Osteocyte (in vitro differentiated cells): ENCODE results near the gene BRCA1. TPM values are rescaled to one million over a fixed set of nuclear protein-coding genes. Genes with fewer than 3 reads are reported as not detected.

ENCODE experiments used
- DNase-seq: peaks from one replicate; pipeline ENCODE4 v3.0.0; 2021; ENCODE audit warnings: mixed read lengths; ENCODE audit not compliant: unreplicated experiment; ENCODE audit errors: extremely low spot score
- H3K27ac Mint-ChIP-seq: one replicate; pipeline ENCODE4 v1.8.0; 2021; ENCODE audit warnings: mild to moderate bottlenecking, mixed read lengths; ENCODE audit not compliant: unreplicated experiment
- H3K27me3 Mint-ChIP-seq: one replicate; pipeline ENCODE4 v1.8.0; 2021; ENCODE audit warnings: mixed read lengths; ENCODE audit not compliant: unreplicated experiment
- H3K36me3 Mint-ChIP-seq: one replicate; pipeline ENCODE4 v1.8.0; 2021; ENCODE audit warnings: mixed read lengths; ENCODE audit not compliant: unreplicated experiment
- H3K4me1 Mint-ChIP-seq: one replicate; pipeline ENCODE4 v1.8.0; 2021; ENCODE audit warnings: mixed read lengths; ENCODE audit not compliant: unreplicated experiment
- H3K4me3 Mint-ChIP-seq: one replicate; pipeline ENCODE4 v1.8.0; 2021; ENCODE audit warnings: mild to moderate bottlenecking, moderate library complexity, mixed read lengths; ENCODE audit not compliant: unreplicated experiment
- H3K9me3 Mint-ChIP-seq: one replicate; pipeline ENCODE4 v1.8.0; 2021; ENCODE audit warnings: mixed read lengths; ENCODE audit not compliant: unreplicated experiment
- CTCF ChIP-seq: fragments of 200-600 bp; sonication (generic); IDR thresholded peaks from 2 replicates; pipeline ENCODE4 v1.5.0; 2021; ENCODE audit warnings: antibody characterized with exemption, mild to moderate bottlenecking, moderate library complexity
- total RNA-seq: library from RNA; stranded (reverse); gene quantifications from 2 replicates; pipeline ENCODE4 v1.2.1, GENCODE V29; 2021

Gene BRCA1
- total RNA-seq, 1 donor from 2014 or later, result 7.3 TPM

- H3K36me3 Mint-ChIP-seq, result peaks cover under 1% of the 10 kb centered on the region
- no peaks in the 10 kb centered on the region for H3K4me1 Mint-ChIP-seq
- no peak for DNase-seq
- H3K27me3 Mint-ChIP-seq, result no peaks in the 10 kb centered on the region
- TF ChIP-seq CTCF, result no peak
- H3K9me3 Mint-ChIP-seq, result no peaks in the 10 kb centered on the region
- H3K4me3 Mint-ChIP-seq, result no peak overlapping the region
- H3K27ac Mint-ChIP-seq, result no peak overlapping the region
Measured at GRCh38 chr17:43070872-43071271, 54.3 kb downstream of the BRCA1 start.

DNA sequence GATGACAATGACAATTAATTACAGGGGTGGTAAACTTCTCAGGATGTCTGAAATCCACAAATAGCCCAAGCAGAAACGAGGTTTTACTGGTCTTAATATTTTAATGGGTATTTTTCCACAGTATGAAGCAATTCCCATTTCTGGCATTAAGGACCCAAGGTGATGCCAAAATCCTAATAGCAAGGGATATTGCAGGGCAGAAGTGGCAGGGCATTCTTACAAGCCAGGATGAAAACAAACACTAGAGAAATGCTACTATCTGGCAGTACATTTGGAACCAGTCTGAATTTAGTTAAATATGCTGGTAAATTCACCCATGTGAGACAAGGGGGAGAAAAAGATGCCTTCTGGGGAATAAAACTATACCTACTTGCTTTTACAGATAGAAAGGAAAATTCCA is 54.9 kb downstream of the BRCA1 start:
- Mint-ChIP-seq H3K27me3 (no peaks in the 10 kb centered on the region), H3K27ac (no peak overlapping the region), H3K9me3 (no peaks in the 10 kb centered on the region), H3K4me1 (no peaks in the 10 kb centered on the region), H3K36me3 (peaks cover 2% of the 10 kb centered on the region), H3K4me3 (no peak overlapping the region)
- no peak for TF ChIP-seq CTCF
- no peak for DNase-seq

- no peak overlapping the region for H3K4me3 Mint-ChIP-seq
- no peaks in the 10 kb centered on the region for H3K9me3 Mint-ChIP-seq
- no peak for TF ChIP-seq CTCF
- no peaks in the 10 kb centered on the region for H3K27me3 Mint-ChIP-seq
- H3K36me3 Mint-ChIP-seq, result peaks cover 2% of the 10 kb centered on the region
- H3K4me1 Mint-ChIP-seq, result no peaks in the 10 kb centered on the region
- H3K27ac Mint-ChIP-seq, result no peak overlapping the region
- DNase-seq, result no peak
Measured at GRCh38 chr17:43069368-43069898, 55.7 kb downstream of the BRCA1 start.

DNA sequence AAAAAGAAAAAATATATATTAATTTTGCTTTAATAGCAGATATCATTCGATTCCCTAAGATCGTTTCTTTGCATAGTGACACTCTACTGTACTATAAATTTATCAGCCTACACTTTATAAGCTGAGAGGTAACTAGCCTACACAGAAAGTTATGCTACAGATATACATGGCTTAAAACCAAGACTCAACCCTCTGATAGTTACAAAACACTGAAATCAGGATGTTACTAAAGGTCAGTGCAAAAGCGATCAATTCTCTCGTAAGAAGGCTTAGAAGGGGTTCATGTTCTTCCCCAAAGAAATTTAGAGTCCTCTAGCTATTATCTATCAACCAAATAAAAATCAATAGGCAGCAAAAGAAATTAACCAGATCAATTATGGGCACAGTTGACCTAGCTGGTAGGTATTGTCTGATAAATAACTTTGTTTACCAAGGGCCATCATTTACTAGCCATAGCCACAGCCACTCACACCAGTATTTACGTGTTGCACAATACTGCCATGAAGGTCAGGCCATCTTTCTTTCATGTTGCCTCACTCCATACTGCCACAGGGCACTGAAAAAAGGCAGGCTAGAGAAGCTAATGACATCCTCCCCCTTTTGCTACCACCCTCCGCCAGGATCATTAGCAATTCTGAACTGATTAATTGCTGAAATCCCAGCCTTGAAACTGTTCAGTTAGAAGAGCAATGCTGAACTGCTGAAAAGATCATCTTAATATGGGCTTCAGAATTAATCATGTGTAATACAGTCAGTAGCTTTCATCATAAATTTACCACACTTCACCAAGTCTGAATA is 56.4 kb downstream of the BRCA1 start:
- Mint-ChIP-seq H3K27ac (no peak overlapping the region), H3K4me1 (no peaks in the 10 kb centered on the region), H3K36me3 (peaks cover 2% of the 10 kb centered on the region), H3K9me3 (no peaks in the 10 kb centered on the region), H3K4me3 (no peak overlapping the region), H3K27me3 (no peaks in the 10 kb centered on the region)
- TF ChIP-seq CTCF, result no peak
- no peak for DNase-seq

DNA sequence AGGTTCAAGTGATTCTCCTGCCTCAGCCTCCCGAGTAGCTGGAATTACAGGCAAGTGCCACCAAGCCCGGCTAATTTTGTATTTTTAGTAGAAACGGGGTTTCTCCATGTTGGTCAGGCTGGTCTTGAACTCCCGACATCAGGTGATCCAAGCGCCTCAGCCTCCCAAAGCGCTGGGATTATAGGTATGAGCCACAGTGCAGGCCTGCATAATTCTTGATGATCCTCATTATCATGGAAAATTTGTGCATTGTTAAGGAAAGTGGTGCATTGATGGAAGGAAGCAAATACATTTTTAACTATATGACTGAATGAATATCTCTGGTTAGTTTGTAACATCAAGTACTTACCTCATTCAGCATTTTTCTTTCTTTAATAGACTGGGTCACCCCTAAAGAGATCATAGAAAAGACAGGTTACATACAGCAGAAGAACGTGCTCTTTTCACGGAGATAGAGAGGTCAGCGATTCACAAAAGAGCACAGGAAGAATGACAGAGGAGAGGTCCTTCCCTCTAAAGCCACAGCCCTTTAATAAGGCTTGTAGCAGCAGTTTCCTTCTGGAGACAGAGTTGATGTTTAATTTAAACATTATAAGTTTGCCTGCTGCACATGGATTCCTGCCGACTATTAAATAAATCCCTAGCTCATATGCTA is 62.1 kb downstream of the BRCA1 start:
- Mint-ChIP-seq H3K36me3 (peaks cover 2% of the 10 kb centered on the region), H3K9me3 (no peaks in the 10 kb centered on the region), H3K27ac (no peak overlapping the region), H3K27me3 (no peaks in the 10 kb centered on the region), H3K4me1 (no peaks in the 10 kb centered on the region), H3K4me3 (no peak overlapping the region)
- DNase-seq, result peak; percentile 10
- no peak for TF ChIP-seq CTCF
